ENCODE measurements around the gene PCDHB1.
"Not testable (repeated sequence)": the region's sequence is repeated elsewhere in the genome, so short reads cannot be mapped to it uniquely, and the experiment has no call there.

Gene PCDHB1

GRCh38 chr5:141084487-141084989 is 33.4 kb downstream of the PCDHB1 start:
- DNase-seq, result peak; percentile 47

DNA sequence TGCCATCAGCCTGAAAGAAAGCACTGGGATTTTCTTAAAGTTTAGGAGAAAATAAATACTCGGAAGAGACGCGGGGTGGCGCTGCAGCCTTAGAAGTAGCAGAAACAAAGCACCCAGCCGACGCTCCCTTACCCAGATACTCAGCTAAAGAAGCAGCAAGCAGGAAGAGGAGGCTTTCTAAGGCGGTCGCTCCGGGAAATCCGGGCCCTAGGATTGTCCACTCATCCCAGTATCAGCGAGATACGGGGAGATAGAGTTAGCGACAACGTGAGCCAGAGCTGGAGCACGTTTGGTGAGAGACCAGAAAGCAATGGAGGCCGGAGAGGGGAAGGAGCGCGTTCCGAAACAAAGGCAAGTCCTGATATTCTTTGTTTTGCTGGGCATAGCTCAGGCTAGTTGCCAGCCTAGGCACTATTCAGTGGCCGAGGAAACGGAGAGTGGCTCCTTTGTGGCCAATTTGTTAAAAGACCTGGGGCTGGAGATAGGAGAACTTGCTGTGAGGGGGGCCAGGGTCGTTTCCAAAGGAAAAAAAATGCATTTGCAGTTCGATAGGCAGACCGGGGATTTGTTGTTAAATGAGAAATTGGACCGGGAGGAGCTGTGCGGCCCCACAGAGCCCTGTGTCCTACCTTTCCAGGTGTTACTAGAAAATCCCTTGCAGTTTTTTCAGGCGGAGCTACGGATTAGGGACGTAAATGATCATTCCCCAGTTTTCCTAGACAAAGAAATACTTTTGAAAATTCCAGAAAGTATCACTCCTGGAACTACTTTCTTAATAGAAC is 43.5 kb downstream of the PCDHB1 start, which contains the start of gene PCDHB2:
TSS of gene PCDHB2 (plus strand) at position 135 of the 782 bp plus-strand sequence. CDS start at position 311, 176 bp downstream.
- no peak for DNase-seq

DNA sequence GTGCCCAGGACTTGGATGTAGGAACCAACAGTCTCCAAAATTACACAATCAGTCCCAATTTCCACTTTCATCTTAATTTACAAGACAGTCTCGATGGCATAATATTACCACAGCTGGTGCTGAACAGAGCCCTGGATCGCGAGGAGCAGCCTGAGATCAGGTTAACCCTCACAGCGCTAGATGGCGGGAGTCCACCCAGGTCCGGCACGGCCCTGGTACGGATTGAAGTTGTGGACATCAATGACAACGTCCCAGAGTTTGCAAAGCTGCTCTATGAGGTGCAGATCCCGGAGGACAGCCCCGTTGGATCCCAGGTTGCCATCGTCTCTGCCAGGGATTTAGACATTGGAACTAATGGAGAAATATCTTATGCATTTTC is 44.1 kb downstream of the PCDHB1 start:
- no peak for DNase-seq

DNA sequence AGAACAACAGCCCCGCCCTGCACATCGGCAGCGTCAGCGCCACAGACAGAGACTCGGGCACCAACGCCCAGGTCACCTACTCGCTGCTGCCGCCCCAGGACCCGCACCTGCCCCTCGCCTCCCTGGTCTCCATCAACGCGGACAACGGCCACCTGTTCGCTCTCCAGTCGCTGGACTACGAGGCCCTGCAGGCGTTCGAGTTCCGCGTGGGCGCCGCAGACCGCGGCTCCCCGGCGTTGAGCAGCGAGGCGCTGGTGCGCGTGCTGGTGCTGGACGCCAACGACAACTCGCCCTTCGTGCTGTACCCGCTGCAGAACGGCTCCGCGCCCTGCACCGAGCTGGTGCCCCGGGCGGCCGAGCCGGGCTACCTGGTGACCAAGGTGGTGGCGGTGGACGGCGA is 45.0 kb downstream of the PCDHB1 start:
- not testable (repeated sequence) for DNase-seq

DNA sequence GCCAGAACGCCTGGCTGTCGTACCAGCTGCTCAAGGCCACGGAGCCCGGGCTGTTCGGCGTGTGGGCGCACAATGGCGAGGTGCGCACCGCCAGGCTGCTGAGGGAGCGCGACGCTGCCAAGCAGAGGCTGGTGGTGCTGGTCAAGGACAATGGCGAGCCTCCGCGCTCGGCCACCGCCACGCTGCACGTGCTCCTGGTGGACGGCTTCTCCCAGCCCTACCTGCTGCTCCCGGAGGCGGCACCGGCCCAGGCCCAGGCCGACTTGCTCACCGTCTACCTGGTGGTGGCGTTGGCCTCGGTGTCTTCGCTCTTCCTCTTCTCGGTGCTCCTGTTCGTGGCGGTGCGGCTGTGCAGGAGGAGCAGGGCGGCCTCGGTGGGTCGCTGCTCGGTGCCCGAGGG is 45.4 kb downstream of the PCDHB1 start:
- DNase-seq, result not testable (repeated sequence)

- peak; percentile 4 for DNase-seq
These were observed 49.1 kb downstream of the PCDHB1 start, which contains the start of gene PCDHB3 for GRCh38 chr5:141100243-141100805. PCDHB3 (plus strand) TSS chr5:141100473; CDS start chr5:141100650, 177 bp downstream.

- DNase-seq, result no peak
These were observed 49.9 kb downstream of the PCDHB1 start for GRCh38 chr5:141101059-141101458.

DNA sequence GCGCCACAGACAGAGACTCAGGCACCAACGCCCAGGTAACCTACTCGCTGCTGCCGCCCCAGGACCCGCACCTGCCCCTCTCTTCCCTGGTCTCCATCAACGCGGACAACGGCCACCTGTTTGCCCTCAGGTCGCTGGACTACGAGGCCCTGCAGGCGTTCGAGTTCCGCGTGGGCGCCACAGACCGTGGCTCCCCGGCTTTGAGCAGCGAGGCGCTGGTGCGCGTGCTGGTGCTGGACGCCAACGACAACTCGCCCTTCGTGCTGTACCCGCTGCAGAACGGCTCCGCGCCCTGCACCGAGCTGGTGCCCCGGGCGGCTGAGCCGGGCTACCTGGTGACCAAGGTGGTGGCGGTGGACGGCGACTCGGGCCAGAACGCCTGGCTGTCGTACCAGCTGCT is 50.9 kb downstream of the PCDHB1 start:
- not testable (repeated sequence) for DNase-seq

GRCh38 chr5:141102471-141102870 is 51.3 kb downstream of the PCDHB1 start:
- DNase-seq, result not testable (repeated sequence)

DNA sequence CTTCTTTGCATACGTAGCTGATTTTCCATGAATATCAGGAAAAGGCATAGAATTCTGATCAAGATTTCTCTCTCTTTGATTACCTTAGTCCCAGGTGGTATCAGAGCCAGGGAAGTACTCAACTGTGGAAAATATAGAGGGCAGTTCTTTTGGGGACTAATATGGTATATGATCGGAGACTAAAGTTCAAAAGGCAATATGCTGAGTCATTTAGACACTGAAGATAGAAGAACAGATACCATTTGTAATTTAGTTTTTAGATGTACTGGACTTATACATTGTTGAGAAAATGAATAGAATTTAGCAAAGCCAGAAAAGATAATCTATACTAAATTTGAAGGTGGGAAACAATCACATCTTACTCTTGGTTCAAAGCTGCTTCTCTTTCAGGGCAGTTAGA is 54.2 kb downstream of the PCDHB1 start:
- DNase-seq, result no peak

All from CD4-positive, alpha-beta T cell treated with Interleukin-6 for 4 hours (primary cell).